ENCODE measurements around the gene KDSR. TPM values are rescaled to one million over a fixed set of nuclear protein-coding genes. Genes with fewer than 3 reads are reported as not detected.

Gene KDSR
- total and polyA plus RNA-seq, 4 experiments from 2014 or later, result 59.4 to 134 (median 84.7) TPM

- intact Hi-C loops (cut with micrococcal nuclease), result no loop called here
- H3K9me3 ChIP-seq (ENCODE audit: control insufficient read depth in 1 of 2, low read length in 2 of 2), result no peaks in the 10 kb centered on the region
- no peak for DNase-seq
- H3K4me3 ChIP-seq (ENCODE audit: low read length in 2 of 2), result peak overlapping the region; percentile 1 to 87
- Mint-ChIP-seq H3K27me3 (no peaks in the 10 kb centered on the region), H3K4me3 (peak overlapping the region; percentile 75 to 100 (median 95)), H3K4me1 (peaks cover 44 to 95% (median 63%) of the 10 kb centered on the region in 4 donors), H3K36me3 (peaks cover 17 to 31% of the 10 kb centered on the region in 2 donors), H3K27ac (peak overlapping the region; percentile 22 to 97 (median 84)), H3K9me3 (no peaks in the 10 kb centered on the region)
- peak overlapping the region; percentile 40 for H3K27ac ChIP-seq (ENCODE audit: low read depth, low read length)
- peaks cover 68% of the 10 kb centered on the region for H3K4me1 ChIP-seq (ENCODE audit: insufficient read depth, low read length)
- CTCF ChIA-PET (ENCODE audit: partially characterized antibody), result interaction anchor here (0.8 to 2.7 kb wide), 15 partner anchors 8 to 183 kb away, joined by 3 to 25 read pairs (median 5); no protein-coding TSS in a partner anchor
- H3K36me3 ChIP-seq (ENCODE audit: insufficient read depth, low read length), result no peaks in the 10 kb centered on the region
- H3K27me3 ChIP-seq (ENCODE audit: insufficient read depth, low read length), result no peaks in the 10 kb centered on the region
- POLR2A ChIA-PET (ENCODE audit: partially characterized antibody), result interaction anchor here (0.7 to 6.9 kb wide), 13 partner anchors 14 to 183 kb away, joined by 3 to 94 read pairs (median 5); no protein-coding TSS in a partner anchor
Observed at GRCh38 chr18:63314062-63314790, 52.8 kb downstream of the KDSR start.

DNA sequence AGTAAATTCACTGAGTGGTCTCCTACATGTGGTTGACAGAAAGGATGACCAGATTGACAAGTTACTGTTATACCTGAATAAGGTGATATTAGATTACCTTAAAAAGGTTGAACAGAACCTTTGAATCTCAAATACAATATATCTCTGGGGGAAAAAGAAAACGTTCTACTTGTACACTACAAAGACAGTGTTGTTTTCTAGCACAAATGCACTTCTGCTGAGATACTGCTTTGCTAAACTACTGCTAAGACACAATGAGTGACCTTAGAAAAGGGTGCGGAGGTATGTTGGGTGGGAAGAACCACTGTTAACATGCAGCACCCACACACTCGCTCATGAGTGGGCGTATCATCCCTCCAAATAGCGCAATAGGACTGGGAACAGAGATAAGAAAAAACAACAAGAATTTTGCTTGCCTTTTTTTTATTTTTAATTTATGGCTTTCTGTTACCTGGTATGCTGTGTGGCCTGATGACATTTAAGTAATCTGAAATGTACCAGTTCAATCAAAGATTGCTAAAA is 53.5 kb downstream of the KDSR start:
- Mint-ChIP-seq H3K27ac (peak overlapping the region; percentile 30 to 94 (median 80)), H3K36me3 (peaks cover 17 to 23% of the 10 kb centered on the region in 2 donors), H3K4me3 (peak overlapping the region; percentile 62 to 100 (median 92)), H3K27me3 (no peaks in the 10 kb centered on the region), H3K9me3 (no peaks in the 10 kb centered on the region), H3K4me1 (peaks cover 47 to 93% (median 70%) of the 10 kb centered on the region in 4 donors)
- no peaks in the 10 kb centered on the region for H3K27me3 ChIP-seq (ENCODE audit: insufficient read depth, low read length)
- H3K36me3 ChIP-seq (ENCODE audit: insufficient read depth, low read length), result no peaks in the 10 kb centered on the region
- intact Hi-C loops (cut with micrococcal nuclease), result no loop called here
- peak overlapping the region; percentile 27 for H3K27ac ChIP-seq (ENCODE audit: low read depth, low read length)
- H3K9me3 ChIP-seq (ENCODE audit: control insufficient read depth in 1 of 2, low read length in 2 of 2), result no peaks in the 10 kb centered on the region
- CTCF ChIA-PET (ENCODE audit: partially characterized antibody), result interaction anchor here (0.9 to 2.7 kb wide), 6 partner anchors 10 to 162 kb away, joined by 3 to 25 read pairs (median 8); no protein-coding TSS in a partner anchor
- H3K4me3 ChIP-seq (ENCODE audit: low read length in 2 of 2), result peak overlapping the region; percentile 3 to 87
- H3K4me1 ChIP-seq (ENCODE audit: insufficient read depth, low read length), result peaks cover 76% of the 10 kb centered on the region
- POLR2A ChIA-PET (ENCODE audit: partially characterized antibody), result interaction anchor here (0.9 to 6.9 kb wide), 10 partner anchors 13 to 182 kb away, joined by 3 to 94 read pairs (median 12); no protein-coding TSS in a partner anchor
- no peak for DNase-seq

GRCh38 chr18:63312737-63313395 is 54.1 kb downstream of the KDSR start:
- CTCF ChIA-PET (ENCODE audit: partially characterized antibody), result interaction anchor here (0.9 to 2.4 kb wide), 3 partner anchors 155 to 181 kb away, joined by 3 to 11 read pairs (median 5); no protein-coding TSS in a partner anchor
- H3K9me3 Mint-ChIP-seq, result no peaks in the 10 kb centered on the region
- no peaks in the 10 kb centered on the region for H3K27me3 Mint-ChIP-seq
- peak overlapping the region in 1 of 2 donors; percentile 87 for H3K4me3 ChIP-seq (ENCODE audit: low read length in 2 of 2)
- peaks cover 14 to 24% of the 10 kb centered on the region in 2 donors for H3K36me3 Mint-ChIP-seq
- H3K27ac ChIP-seq (ENCODE audit: low read depth, low read length), result peak overlapping the region; percentile 27
- H3K36me3 ChIP-seq (ENCODE audit: insufficient read depth, low read length), result no peaks in the 10 kb centered on the region
- intact Hi-C loops (cut with micrococcal nuclease), result loop anchor here (1.0 kb wide), 1 partner anchor 10 kb away; no protein-coding TSS in a partner anchor
- H3K27ac Mint-ChIP-seq, result peak overlapping the region; percentile 30 to 94 (median 77)
- H3K4me3 Mint-ChIP-seq, result peak overlapping the region; percentile 62 to 100 (median 92)
- peaks cover 52 to 94% (median 75%) of the 10 kb centered on the region in 4 donors for H3K4me1 Mint-ChIP-seq
- H3K9me3 ChIP-seq (ENCODE audit: control insufficient read depth in 1 of 2, low read length in 2 of 2), result no peaks in the 10 kb centered on the region
- POLR2A ChIA-PET (ENCODE audit: partially characterized antibody), result interaction anchor here (0.6 to 6.9 kb wide), 7 partner anchors 12 to 157 kb away, joined by 3 to 94 read pairs (median 4); no protein-coding TSS in a partner anchor
- DNase-seq, result no peak
- peaks cover 82% of the 10 kb centered on the region for H3K4me1 ChIP-seq (ENCODE audit: insufficient read depth, low read length)
- H3K27me3 ChIP-seq (ENCODE audit: insufficient read depth, low read length), result no peaks in the 10 kb centered on the region

DNA sequence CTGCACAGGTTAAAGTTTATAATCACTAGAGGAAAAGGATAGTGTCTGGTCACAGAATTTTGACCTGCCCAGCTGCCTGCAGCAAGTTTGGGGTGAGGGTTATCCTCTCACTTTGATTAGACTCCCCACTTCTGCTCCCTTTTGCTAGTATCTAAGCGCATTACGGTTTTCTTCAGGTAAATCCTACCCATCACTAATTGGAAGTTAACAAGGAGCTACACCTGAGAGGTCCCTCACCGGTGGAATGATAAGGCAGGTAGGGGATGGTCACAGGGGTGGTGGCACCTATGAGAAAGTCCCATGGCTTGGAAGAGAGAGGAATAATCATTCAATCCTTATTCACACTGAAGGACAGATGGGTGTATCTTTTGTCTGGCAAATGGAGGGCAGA is 55.0 kb downstream of the KDSR start:
- intact Hi-C loops (cut with micrococcal nuclease), result loop anchor here (1.0 kb wide), 1 partner anchor 9 kb away; no protein-coding TSS in a partner anchor
- Histone ChIP-seq H3K27ac (ENCODE audit: low read depth, low read length) (peak overlapping the region; percentile 14), H3K9me3 (ENCODE audit: control insufficient read depth in 1 of 2, low read length in 2 of 2) (no peaks in the 10 kb centered on the region), H3K36me3 (ENCODE audit: insufficient read depth, low read length) (no peaks in the 10 kb centered on the region), H3K27me3 (ENCODE audit: insufficient read depth, low read length) (no peaks in the 10 kb centered on the region), H3K4me3 (ENCODE audit: low read length in 2 of 2) (no peak overlapping the region), H3K4me1 (ENCODE audit: insufficient read depth, low read length) (peaks cover 90% of the 10 kb centered on the region)
- Mint-ChIP-seq H3K27ac (peak overlapping the region; percentile 43 to 94 (median 79)), H3K4me3 (peak overlapping the region in 7 of 8 donors; percentile 34 to 100 (median 91)), H3K27me3 (no peaks in the 10 kb centered on the region), H3K9me3 (no peaks in the 10 kb centered on the region), H3K36me3 (peaks cover 6 to 20% of the 10 kb centered on the region in 2 donors), H3K4me1 (peaks cover 57 to 94% (median 79%) of the 10 kb centered on the region in 4 donors)
- ChIA-PET POLR2A (ENCODE audit: partially characterized antibody) (interaction anchor here (0.6 to 6.9 kb wide), 13 partner anchors 12 to 161 kb away, joined by 3 to 94 read pairs (median 3); no protein-coding TSS in a partner anchor), CTCF (ENCODE audit: partially characterized antibody) (interaction anchor here (1.1 to 2.4 kb wide), 7 partner anchors 10 to 181 kb away, joined by 3 to 11 read pairs (median 5); no protein-coding TSS in a partner anchor)
- DNase-seq, result no peak

DNA sequence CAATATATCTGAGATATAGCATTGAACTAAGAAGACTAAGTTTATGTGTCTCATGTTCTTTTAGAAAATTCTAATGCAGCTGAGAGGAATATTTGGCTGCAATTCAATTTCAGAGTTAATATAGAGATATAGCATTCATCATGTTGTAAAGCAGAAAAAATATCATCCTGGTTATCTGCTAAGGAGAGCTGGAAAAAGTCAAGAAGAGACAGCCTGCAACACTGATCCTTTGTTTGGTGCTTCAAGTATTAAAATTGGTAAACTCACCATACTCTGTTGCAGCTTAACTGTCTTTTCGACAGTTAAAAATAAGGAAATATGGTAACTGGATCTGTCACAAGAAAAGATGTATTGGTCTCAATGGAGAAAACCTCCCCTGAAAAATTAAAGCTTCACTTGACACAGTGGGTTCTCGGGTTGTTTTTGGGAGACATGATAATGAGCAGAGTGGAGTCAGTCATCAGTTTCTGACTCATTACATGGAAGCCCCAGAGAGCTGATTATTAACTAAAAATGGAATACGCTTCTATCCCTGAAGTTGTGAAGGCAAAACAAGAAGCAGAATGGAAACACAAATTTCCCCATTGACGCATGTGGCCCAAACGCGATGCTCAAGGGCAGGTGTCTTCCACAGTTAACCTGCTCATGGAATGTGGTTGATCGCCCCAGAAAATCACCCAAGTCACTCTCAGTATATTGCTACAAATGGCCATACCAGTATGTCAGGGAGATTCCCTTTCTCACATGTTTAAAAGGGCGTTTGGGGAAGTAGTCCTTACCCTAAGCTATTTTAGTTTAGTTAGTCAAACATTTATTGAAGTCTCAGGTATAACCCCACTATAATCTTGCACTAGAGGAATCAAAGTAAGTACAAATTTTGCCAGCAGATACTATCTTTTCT is 55.6 kb downstream of the KDSR start:
- peaks cover 96% of the 10 kb centered on the region for H3K4me1 ChIP-seq (ENCODE audit: insufficient read depth, low read length)
- H3K27ac ChIP-seq (ENCODE audit: low read depth, low read length), result peak overlapping the region; percentile 14
- DNase-seq, result no peak
- H3K9me3 Mint-ChIP-seq, result no peaks in the 10 kb centered on the region
- H3K4me3 Mint-ChIP-seq, result peak overlapping the region in 7 of 8 donors; percentile 26 to 92 (median 69)
- peaks cover 3 to 24% of the 10 kb centered on the region in 2 donors for H3K36me3 Mint-ChIP-seq
- H3K27me3 Mint-ChIP-seq, result no peaks in the 10 kb centered on the region
- no peaks in the 10 kb centered on the region for H3K27me3 ChIP-seq (ENCODE audit: insufficient read depth, low read length)
- no peak overlapping the region for H3K4me3 ChIP-seq (ENCODE audit: low read length in 2 of 2)
- H3K36me3 ChIP-seq (ENCODE audit: insufficient read depth, low read length), result no peaks in the 10 kb centered on the region
- H3K27ac Mint-ChIP-seq, result peak overlapping the region; percentile 51 to 94 (median 80)
- ChIA-PET CTCF (ENCODE audit: partially characterized antibody) (interaction anchor here (0.5 to 2.4 kb wide), 11 partner anchors 9 to 190 kb away, joined by 3 to 11 read pairs (median 5); no protein-coding TSS in a partner anchor), POLR2A (ENCODE audit: partially characterized antibody) (interaction anchor here (0.6 to 6.9 kb wide), 12 partner anchors 9 to 160 kb away, joined by 3 to 94 read pairs (median 4); partner anchors contain the start of gene BCL2)
- H3K4me1 Mint-ChIP-seq, result peaks cover 61 to 96% (median 82%) of the 10 kb centered on the region in 4 donors
- intact Hi-C loops (cut with micrococcal nuclease), result loop anchor here (1.0 kb wide), 1 partner anchor 8 kb away; no protein-coding TSS in a partner anchor
- no peaks in the 10 kb centered on the region for H3K9me3 ChIP-seq (ENCODE audit: control insufficient read depth in 1 of 2, low read length in 2 of 2)

GRCh38 chr18:63309422-63309821 is 57.6 kb downstream of the KDSR start:
- intact Hi-C loops (cut with micrococcal nuclease), result loop anchor here (1.0 kb wide), 2 partner anchors 8 to 9 kb away; no protein-coding TSS in a partner anchor
- H3K36me3 Mint-ChIP-seq, result peaks cover 3 to 34% of the 10 kb centered on the region in 2 donors
- Histone ChIP-seq H3K36me3 (ENCODE audit: insufficient read depth, low read length) (no peaks in the 10 kb centered on the region), H3K27me3 (ENCODE audit: insufficient read depth, low read length) (no peaks in the 10 kb centered on the region), H3K4me3 (ENCODE audit: low read length in 2 of 2) (no peak overlapping the region), H3K4me1 (ENCODE audit: insufficient read depth, low read length) (peaks cover 94% of the 10 kb centered on the region), H3K27ac (ENCODE audit: low read depth, low read length) (peak overlapping the region; percentile 24), H3K9me3 (ENCODE audit: control insufficient read depth in 1 of 2, low read length in 2 of 2) (no peaks in the 10 kb centered on the region)
- peaks cover 62 to 94% (median 78%) of the 10 kb centered on the region in 4 donors for H3K4me1 Mint-ChIP-seq
- POLR2A ChIA-PET (ENCODE audit: partially characterized antibody), result interaction anchor here (1.0 to 11.8 kb wide), 6 partner anchors 9 to 152 kb away, joined by 3 to 137 read pairs (median 9); partner anchors contain the start of gene BCL2
- H3K9me3 Mint-ChIP-seq, result no peaks in the 10 kb centered on the region
- CTCF ChIA-PET (ENCODE audit: partially characterized antibody), result no interaction called here
- DNase-seq, result peak in 4 of 5 donors; percentile 26 to 69 (median 40)
- peak overlapping the region; percentile 71 to 94 (median 88) for H3K27ac Mint-ChIP-seq
- H3K27me3 Mint-ChIP-seq, result no peaks in the 10 kb centered on the region
- H3K4me3 Mint-ChIP-seq, result peak overlapping the region; percentile 27 to 82 (median 60)

Data from CD4-positive, alpha-beta memory T cell (primary cell).